Activated T-cell treated with anti-CD3 and anti-CD28 coated beads for 48 hours (primary cell): ENCODE measurements around the gene BBS1.
"Not testable (repeated sequence)": the region's sequence is repeated elsewhere in the genome, so short reads cannot be mapped to it uniquely, and the experiment has no call there.

ENCODE experiments used
- DNase-seq: peaks from one replicate; pipeline ENCODE4 v3.0.0-alpha.2; 2020; ENCODE audit warnings: low read depth

The BBS1 gene

GRCh38 chr11:66510271-66510989, at the start of gene BBS1:
BBS1 (plus strand) TSS chr11:66510635; CDS start chr11:66510660, 25 bp downstream.
- DNase-seq: peak; percentile 81

DNA sequence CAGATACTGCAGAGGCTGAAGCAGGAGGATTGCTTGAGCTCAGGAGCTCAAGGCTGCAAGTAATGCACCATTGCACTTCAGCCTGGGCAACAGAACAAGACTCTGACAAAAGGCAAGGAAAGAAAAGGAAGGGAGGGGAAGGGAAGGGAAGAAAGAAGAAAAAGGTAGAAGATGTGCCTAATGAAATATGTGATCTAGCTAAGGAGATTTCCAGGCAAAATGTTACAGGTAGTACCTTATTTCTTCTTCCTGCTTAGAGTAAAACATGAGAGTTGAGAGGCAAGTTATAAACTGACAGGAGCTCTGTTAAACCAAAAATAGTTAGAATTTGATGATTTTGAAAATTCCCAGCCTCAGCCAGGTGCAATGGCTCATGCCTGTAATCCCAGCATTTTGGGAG, 48.4 kb upstream of the BBS1 start:
- DNase-seq: no peak

DNA sequence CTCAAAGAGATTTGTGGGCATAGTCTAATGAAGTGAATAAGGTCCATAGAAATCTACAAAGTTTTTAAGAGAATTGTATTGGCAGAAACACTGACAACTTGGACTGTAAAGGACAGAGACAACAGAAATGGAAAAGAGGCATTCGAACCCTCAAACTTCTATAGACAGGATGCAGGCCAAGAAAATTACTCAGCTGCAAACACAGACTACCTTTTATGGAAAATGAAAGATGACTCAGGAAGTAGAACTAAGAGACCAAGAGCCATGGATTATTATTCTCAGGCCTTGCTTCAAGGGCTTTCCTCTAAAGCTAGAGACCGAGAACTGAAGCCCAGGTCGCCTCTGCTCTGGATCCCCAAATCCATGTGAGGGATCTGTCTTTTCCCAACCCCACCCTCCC, 47.5 kb upstream of the BBS1 start:
- no peak for DNase-seq

GRCh38 chr11:66464116-66464515, 46.3 kb upstream of the BBS1 start:
- DNase-seq: not testable (repeated sequence)

- no peak for DNase-seq
Observed at GRCh38 chr11:66464916-66465315, 45.5 kb upstream of the BBS1 start.

DNA sequence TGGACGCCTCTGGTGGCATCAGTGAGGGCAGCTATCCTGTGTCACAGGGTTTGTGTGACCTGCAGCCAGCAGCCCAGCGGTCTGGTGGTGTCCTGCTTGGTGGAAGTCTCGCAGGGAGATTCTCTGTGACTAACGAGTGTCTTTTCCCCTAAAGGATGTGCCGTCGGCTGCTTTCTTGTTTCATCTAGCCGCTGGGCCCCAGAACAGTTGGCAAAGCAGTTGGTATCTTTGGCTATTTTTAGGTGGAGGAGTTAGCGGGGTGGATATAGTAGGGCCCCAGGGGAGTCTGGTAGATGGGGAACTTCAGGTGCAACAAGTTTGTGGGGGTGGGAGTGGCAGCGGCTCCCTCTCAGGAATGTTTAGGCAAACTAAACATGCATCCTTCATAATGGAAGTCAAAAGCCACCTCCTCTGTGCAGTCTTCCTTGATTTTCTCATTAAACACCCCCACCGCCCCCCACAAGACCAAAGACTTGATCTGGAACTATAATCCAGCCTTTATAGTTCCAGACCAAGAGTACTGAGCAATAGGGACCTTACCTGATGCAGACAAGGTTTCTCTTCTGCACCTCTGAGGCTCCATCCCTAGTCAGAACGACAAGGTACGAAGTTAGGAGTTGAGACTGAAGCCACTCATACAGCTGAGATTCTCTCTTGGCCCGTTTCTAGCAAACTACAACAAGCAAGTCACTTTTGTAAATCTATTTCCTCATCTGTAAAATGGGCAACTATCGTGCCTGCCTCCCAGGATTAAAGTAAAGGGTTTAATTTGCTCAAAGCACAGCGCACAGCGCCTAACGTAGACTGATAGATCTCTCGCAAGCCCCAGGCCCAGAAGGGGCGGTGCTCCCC, 44.8 kb upstream of the BBS1 start:
- DNase-seq: no peak

DNA sequence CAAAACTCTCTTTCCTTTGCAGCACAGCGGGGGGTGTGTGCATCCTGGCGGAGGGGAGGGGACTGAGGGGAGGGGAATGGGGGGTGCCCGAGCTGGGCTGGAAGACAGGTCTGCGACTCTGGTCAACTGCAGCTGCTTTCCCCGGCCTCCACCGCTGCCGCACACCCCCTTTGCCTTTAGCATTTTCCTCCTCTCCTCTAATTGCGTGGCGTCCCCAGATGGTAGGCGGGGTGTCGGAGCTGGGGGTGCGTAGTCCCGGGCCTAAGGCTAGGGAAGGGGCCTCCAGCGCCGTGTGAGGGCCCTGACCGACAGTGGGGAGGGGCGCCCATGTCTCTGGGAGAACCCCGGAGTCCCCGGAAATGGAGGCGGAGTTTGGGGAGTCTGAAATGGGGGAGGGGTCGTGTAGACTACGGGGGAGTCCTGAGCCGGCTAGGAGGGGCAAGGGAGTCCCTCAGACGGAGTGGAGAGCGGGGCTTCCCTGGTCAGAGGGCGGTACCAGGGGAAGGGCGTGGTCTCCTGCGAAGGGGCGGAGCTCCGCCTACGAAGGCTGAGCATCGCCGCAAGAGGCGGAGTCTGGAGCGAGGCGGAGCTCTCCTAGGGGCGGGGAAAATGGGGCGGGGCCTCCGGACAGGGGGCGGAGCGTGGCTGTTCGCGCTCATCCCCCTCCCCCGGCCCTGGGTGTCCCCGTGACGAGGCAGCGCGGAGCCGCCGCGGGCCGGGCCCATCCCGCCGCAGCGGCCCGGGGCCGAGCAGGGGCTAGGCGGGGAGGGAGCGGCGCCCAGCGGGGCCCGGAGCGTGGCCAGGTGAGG, 44.0 kb upstream of the BBS1 start, which contains the start of gene PELI3:
PELI3 (plus strand) TSS at position 681 of the 809 bp plus-strand sequence. CDS start 1,224 bp downstream, outside the sequence.
- peak; percentile 93 for DNase-seq

- DNase-seq: peak; percentile 39
Observed at GRCh38 chr11:66467034-66467659, 43.3 kb upstream of the BBS1 start.

- no peak for DNase-seq
Observed at GRCh38 chr11:66467756-66468155, 42.7 kb upstream of the BBS1 start.

DNA sequence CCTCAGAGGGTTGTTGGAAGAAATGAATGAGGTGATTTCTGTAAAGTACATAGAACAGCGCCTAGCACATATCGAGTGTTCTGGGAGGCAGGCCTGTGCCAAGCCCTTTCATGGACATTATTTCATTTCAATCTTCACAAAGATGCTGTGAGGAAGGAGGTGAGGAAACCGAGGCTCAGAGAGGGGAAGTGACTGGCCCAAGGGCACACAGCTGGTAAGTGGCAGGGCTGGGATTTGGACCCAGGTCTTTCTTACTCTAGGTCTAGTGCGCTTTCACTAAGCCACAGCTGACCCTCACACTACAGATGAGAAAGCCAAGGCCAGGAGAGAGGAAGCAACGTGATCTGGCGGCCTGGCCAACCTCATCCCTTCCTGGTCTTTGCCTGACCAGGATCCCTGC, 41.7 kb upstream of the BBS1 start:
- no peak for DNase-seq

DNA sequence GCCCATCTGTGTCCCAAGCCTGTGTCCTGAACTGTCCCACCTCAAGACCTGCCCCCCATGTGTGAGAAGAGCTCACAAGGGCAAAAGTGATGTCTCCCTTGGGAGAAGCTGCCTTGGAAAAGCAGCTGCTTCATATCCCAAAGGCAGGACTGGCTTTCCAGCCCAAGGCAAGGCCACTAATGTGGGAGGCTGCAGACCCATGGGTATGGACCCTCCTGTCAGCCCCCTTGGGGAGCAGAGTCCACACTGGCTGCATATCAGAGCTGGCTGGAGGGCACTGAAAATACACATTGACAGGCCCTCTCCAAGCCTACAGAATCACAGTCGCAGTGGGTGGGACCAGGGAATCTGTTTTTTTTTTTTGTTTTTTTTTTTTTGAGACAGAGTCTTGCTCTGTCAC, 41.0 kb upstream of the BBS1 start:
- DNase-seq: no peak

DNA sequence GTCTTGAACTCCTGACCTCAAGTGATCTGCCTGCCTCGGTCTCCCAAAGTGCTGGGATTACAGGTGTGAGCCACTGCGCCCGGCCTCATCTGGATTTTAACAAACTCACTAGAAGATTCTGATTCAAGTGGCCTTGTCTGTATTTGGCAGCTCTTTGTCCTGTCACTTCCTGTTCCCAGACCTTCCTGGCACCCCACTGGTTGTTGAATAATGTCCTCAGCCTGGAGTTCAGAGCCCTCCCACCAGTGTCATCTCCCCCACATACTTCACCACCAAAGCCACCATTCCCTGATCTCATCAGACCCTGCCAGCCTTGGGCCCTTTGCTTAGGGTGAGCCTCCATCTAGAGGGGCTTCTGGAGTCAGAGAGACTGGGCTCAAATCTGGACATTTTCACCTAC, 40.4 kb upstream of the BBS1 start:
- DNase-seq: no peak

DNA sequence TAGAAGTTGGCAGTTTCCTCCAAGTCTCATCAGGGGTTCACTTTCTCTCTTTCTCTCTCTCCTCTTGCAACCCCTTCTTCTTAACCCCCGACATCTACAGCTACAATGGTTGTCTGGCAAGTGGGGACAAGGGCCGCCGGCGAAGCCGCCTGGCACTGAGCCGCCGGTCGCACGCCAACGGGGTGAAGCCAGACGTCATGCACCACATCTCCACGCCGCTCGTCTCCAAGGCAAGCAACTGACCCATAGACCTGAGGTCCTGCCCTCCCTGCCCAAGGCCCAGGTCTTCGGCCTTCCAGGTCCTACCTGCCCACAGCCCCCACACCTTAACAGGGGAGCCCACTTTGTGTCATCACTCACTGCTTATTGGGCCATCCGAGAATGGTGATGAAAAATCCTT, 39.3 kb upstream of the BBS1 start:
- DNase-seq: no peak

- no peak for DNase-seq
Observed at GRCh38 chr11:66472054-66472453, 38.4 kb upstream of the BBS1 start.

DNA sequence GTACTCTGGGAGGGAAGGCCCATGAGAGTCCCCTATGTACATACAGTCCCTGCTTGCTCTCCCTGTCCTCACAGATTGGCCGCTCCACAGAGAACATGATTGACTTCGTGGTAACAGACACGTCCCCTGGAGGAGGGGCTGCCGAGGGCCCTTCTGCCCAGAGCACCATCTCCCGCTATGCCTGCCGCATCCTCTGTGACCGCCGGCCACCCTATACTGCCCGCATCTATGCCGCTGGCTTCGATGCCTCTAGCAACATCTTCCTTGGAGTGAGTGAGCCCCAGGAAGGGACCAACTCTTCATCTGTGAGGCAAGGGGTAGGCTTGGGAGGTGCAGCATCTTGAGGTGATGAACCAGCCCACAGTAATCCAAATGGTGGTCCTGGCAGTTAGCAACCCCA, 37.3 kb upstream of the BBS1 start:
- DNase-seq: no peak

- DNase-seq: no peak
Observed at GRCh38 chr11:66473608-66474515, 36.6 kb upstream of the BBS1 start.

DNA sequence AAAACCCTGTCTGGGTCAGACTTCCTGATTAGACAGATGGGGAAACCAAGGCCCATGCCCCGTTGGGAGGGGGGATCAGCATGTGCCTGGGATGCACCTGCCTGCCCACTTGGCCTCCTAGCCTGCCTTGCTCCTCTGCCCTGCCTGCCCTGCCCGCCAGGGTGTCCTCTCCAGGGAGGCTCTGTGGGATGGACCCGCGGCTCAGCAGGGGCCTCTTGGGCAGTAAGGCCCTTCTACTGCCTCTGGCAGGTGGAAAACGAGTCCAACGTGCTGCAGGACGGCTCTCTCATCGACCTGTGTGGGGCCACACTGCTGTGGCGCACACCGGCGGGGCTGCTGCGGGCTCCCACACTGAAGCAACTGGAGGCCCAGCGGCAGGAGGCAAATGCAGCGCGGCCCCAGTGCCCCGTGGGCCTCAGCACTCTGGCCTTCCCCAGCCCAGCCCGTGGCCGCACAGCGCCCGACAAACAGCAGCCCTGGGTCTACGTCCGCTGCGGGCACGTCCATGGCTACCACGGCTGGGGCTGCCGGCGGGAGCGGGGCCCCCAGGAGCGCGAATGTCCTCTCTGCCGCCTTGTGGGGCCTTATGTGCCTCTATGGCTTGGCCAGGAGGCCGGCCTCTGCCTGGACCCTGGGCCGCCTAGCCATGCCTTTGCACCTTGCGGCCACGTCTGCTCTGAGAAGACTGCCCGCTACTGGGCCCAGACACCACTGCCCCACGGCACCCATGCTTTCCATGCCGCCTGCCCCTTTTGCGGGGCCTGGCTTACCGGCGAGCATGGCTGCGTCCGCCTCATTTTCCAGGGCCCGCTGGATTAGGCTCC, 34.9 kb upstream of the BBS1 start:
- DNase-seq: no peak

DNA sequence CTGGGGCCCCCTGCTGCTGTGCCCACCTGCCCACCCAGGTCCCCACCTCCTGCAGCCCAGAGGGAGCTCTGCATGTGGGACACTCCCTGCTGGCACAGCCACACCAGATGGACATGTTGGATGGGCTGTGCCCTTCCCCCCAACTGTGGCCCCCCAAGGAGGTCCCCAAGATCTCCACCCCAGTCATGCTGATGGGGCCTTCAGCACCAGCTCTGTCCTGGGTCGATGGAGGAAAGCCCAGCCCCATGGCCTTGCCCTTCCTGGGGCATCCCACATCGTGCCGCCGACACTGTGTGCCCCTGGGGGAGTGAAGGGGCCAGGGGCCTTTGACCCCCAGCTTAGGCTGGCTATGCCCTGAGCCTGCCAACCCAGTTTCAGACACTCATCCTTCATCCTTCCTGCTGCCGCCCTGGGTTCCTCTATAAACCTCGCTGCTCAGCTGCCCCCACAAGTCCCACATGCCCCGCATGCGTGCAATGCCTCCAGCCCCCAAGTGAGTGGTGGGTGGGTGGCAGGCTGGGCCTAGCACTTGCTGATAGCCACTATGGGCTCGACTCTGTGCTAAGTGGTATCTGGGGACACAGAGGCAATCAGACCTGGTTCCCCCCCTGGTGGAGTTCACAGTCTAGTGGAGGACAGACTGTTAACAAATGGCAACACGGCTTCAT, 34.1 kb upstream of the BBS1 start:
- DNase-seq: no peak

GRCh38 chr11:66476841-66477251, 33.6 kb upstream of the BBS1 start:
- DNase-seq: no peak
